WTC11 (cell line): ENCODE measurements around the gene NR3C2. TPM values are rescaled to one million over a fixed set of nuclear protein-coding genes. Genes with fewer than 3 reads are reported as not detected.

Source experiments
- ATAC-seq: fragments of 200-7000 bp; cut with Tn5 transposase; 2 replicates; pipeline ENCODE4 v1.10.0; 2021; ENCODE audit warnings: mild to moderate bottlenecking, moderate library complexity
- CTCF ChIA-PET: fragments of 300-600 bp; sonication (Branson Sonifier 250); formaldehyde crosslinking; loops from one replicate; lab custom pipeline; 2021; ENCODE audit warnings: antibody characterized with exemption; lab: Charles Lee
- POLR2A ChIA-PET: fragments of 350-600 bp; sonication (Branson Sonifier 250); formaldehyde crosslinking; loops from one replicate; lab custom pipeline; 2021; ENCODE audit warnings: antibody characterized with exemption; lab: Charles Lee
- DNase-seq: peaks from one replicate; pipeline ENCODE4 v3.0.0; 2021; ENCODE audit warnings: low spot score
- H3K27ac Mint-ChIP-seq: 2 replicates; pipeline ENCODE4 v1.8.0; 2021; ENCODE audit warnings: mixed read lengths
- H3K27me3 Mint-ChIP-seq: 2 replicates; pipeline ENCODE4 v1.8.0; 2021; ENCODE audit warnings: low read depth, mild to moderate bottlenecking, moderate library complexity, mixed read lengths
- H3K36me3 Mint-ChIP-seq: 2 replicates; pipeline ENCODE4 v1.8.0; 2021; ENCODE audit warnings: mixed read lengths
- H3K4me1 Mint-ChIP-seq: 2 replicates; pipeline ENCODE4 v1.8.0; 2022; ENCODE audit warnings: mixed read lengths
- H3K4me3 Mint-ChIP-seq: 2 replicates; pipeline ENCODE4 v1.8.0; 2021; ENCODE audit warnings: mild to moderate bottlenecking, moderate library complexity, mixed read lengths
- H3K9me3 Mint-ChIP-seq: 2 replicates; pipeline ENCODE4 v1.8.0; 2021; ENCODE audit warnings: mixed read lengths
- CREM ChIP-seq: sonication (generic); formaldehyde crosslinking; IDR thresholded peaks from 2 replicates; pipeline ENCODE4 v1.8.1; 2022; ENCODE audit warnings: mild to moderate bottlenecking, missing genetic modification reagents, moderate library complexity
- GRHL2 ChIP-seq: fragments of 250-450 bp; sonication (Bioruptor Pico); IDR thresholded peaks from 2 replicates; pipeline ENCODE4 v1.8.0; 2022; ENCODE audit warnings: mild to moderate bottlenecking, moderate library complexity; ENCODE audit not compliant: insufficient replicate concordance, severe bottlenecking
- KAT7 ChIP-seq: sonication (generic); formaldehyde crosslinking; IDR thresholded peaks from 2 replicates; pipeline ENCODE4 v1.8.1; 2023; ENCODE audit warnings: missing genetic modification reagents, mild to moderate bottlenecking, borderline replicate concordance
- NFYB ChIP-seq: sonication (generic); formaldehyde crosslinking; conservative IDR thresholded peaks from 2 replicates; pipeline ENCODE4 v1.8.0; 2022; ENCODE audit warnings: low read depth, missing genetic modification reagents
- ZBTB21 ChIP-seq: sonication (generic); formaldehyde crosslinking; IDR thresholded peaks from 2 replicates; pipeline ENCODE4 v1.8.1; 2023; ENCODE audit warnings: mild to moderate bottlenecking, missing genetic modification reagents, borderline replicate concordance
- ZNF396 ChIP-seq: fragments of 250-450 bp; sonication (Bioruptor Pico); IDR thresholded peaks from 2 replicates; pipeline ENCODE4 v1.8.0; 2021; ENCODE audit warnings: mild to moderate bottlenecking, moderate library complexity, borderline replicate concordance
- total RNA-seq: library from RNA; stranded (reverse); gene quantifications from 3 replicates; pipeline ENCODE4 v1.2.3, GENCODE V29; 2021
- TF ChIP-seq, protein P1 (sequence below): sonication (generic); formaldehyde crosslinking; IDR thresholded peaks from 2 replicates; pipeline ENCODE4 v1.8.1; 2022; ENCODE audit warnings: mild to moderate bottlenecking, missing genetic modification reagents, moderate library complexity, borderline replicate concordance
- TF ChIP-seq, protein P2 (sequence below): sonication (generic); formaldehyde crosslinking; conservative IDR thresholded peaks from 2 replicates; pipeline ENCODE4 v1.8.1; 2023; ENCODE audit warnings: mild to moderate bottlenecking, low read depth, missing genetic modification reagents, moderate library complexity
- TF ChIP-seq, protein P3 (sequence below): sonication (generic); formaldehyde crosslinking; IDR thresholded peaks from 2 replicates; pipeline ENCODE4 v1.8.1; 2023; ENCODE audit warnings: mild to moderate bottlenecking, moderate library complexity, missing genetic modification reagents
- TF ChIP-seq, protein P4 (sequence below): fragments of 250-450 bp; sonication (Bioruptor Pico); IDR thresholded peaks from 2 replicates; pipeline ENCODE4 v2.1.2; 2022; ENCODE audit warnings: mild to moderate bottlenecking, moderate library complexity
- TF ChIP-seq, protein P5 (sequence below): sonication (generic); formaldehyde crosslinking; IDR thresholded peaks from 2 replicates; pipeline ENCODE4 v1.8.0; 2022; ENCODE audit warnings: mild to moderate bottlenecking, missing genetic modification reagents

NR3C2 gene
- total RNA-seq, 1 experiment from 2014 or later, result 2.8 TPM

DNA sequence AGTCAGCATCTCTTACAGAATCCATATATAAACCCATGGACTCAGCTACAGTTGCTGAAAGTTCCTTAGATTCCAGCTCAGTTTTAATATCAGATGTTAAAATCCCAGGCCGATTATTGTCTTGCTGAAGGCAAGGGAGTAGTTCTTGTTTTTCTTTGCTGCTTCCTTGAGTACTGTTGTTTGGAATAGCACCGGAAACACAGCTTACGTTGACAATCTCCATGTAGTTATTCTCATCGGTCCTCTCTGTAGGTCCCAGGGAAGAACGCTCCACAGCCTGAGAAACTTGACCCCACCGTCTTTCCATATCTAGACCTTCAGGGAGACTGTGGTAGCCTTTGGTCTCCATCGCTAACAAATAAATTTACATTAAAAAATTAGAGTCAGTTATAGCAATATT lies 5.7 kb downstream of the NR3C2 start (continued):
- TF ChIP-seq, protein P1, sequence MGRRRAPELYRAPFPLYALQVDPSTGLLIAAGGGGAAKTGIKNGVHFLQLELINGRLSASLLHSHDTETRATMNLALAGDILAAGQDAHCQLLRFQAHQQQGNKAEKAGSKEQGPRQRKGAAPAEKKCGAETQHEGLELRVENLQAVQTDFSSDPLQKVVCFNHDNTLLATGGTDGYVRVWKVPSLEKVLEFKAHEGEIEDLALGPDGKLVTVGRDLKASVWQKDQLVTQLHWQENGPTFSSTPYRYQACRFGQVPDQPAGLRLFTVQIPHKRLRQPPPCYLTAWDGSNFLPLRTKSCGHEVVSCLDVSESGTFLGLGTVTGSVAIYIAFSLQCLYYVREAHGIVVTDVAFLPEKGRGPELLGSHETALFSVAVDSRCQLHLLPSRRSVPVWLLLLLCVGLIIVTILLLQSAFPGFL (CRISPR knock-in tag), result no peak
- TF ChIP-seq KAT7 (CRISPR knock-in tag), result no peak
- TF ChIP-seq, protein P2, sequence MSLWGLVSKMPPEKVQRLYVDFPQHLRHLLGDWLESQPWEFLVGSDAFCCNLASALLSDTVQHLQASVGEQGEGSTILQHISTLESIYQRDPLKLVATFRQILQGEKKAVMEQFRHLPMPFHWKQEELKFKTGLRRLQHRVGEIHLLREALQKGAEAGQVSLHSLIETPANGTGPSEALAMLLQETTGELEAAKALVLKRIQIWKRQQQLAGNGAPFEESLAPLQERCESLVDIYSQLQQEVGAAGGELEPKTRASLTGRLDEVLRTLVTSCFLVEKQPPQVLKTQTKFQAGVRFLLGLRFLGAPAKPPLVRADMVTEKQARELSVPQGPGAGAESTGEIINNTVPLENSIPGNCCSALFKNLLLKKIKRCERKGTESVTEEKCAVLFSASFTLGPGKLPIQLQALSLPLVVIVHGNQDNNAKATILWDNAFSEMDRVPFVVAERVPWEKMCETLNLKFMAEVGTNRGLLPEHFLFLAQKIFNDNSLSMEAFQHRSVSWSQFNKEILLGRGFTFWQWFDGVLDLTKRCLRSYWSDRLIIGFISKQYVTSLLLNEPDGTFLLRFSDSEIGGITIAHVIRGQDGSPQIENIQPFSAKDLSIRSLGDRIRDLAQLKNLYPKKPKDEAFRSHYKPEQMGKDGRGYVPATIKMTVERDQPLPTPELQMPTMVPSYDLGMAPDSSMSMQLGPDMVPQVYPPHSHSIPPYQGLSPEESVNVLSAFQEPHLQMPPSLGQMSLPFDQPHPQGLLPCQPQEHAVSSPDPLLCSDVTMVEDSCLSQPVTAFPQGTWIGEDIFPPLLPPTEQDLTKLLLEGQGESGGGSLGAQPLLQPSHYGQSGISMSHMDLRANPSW (CRISPR knock-in tag), result no peak
- TF ChIP-seq ZBTB21 (CRISPR knock-in tag), result no peak

DNA sequence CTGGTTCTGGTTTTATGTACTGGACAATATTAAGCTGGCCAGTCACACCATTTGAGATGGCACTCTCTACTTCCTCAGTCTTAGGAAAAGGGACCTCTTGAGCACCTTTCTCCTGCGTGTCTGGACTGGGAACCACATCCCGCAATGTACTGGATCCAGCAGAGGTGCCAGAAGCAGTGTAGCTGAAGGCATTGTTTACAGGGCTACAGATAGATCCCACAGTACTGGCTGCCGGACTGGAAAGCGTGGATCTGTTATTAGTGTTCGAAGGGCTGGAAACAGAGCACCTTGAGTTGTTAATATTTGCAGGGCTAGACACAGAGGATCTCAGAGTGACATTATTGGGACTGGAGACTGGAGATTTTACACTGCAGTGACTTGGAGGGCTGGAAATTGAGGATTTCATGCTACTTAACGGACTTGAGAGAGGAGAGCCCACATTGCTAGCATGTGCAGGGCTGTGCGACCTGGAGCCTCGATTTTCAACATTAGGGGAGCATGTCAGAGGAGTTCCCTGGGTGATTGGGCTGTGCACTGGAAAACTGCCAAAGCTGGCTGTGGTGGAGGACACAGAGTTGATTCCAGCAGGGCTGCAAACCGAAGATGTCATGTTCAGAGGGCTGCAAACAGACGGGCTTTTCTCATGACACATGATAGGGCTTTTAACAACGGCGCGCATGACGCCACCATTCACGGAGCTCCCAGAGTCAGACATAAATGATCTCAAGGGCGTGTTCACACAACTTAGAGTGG lies 6.4 kb downstream of the NR3C2 start:
- ChIA-PET POLR2A (no interaction called here), CTCF (no interaction called here)
- H3K4me3 Mint-ChIP-seq, result no peak overlapping the region
- ATAC-seq (no peak), DNase-seq (no peak)
- no peaks in the 10 kb centered on the region for H3K9me3 Mint-ChIP-seq
- H3K27me3 Mint-ChIP-seq, result peaks cover 8% of the 10 kb centered on the region
- no peak for TF ChIP-seq ZNF396
- H3K36me3 Mint-ChIP-seq, result no peaks in the 10 kb centered on the region
- no peak overlapping the region for H3K27ac Mint-ChIP-seq
- peaks cover 18% of the 10 kb centered on the region for H3K4me1 Mint-ChIP-seq

DNA sequence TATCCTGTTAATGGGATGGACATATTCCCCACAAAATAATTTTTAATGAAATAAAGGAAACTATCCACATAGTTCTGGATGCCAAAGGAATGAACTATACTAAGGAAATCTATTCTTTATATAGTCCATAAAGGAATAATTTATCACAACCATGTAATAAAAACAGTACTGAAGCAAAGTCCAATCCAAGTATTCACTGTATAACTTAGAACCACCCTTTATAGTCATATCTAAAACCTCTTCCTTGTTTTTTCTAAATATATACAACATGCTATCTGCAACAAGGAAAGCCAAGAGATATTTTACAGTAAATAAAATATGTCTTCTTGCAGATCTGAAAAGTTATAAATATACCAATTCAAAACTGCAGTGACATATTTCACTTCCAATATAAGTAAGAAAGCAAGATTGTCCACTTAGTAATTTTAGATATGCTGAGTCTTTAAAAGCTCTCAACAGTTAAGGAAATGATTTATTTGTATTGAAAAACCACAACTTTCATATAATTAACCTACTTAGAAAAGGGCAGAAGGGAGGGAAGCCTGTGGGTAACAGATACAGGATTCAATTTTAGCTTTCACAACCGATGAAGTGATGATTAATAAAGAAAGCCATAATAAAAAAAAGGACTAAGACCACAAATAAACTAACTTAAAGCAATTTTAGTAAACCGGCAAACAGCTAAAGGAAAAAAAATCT lies 8.0 kb downstream of the NR3C2 start:
- ChIA-PET CTCF (no interaction called here), POLR2A (no interaction called here)
- TF ChIP-seq, protein P3, sequence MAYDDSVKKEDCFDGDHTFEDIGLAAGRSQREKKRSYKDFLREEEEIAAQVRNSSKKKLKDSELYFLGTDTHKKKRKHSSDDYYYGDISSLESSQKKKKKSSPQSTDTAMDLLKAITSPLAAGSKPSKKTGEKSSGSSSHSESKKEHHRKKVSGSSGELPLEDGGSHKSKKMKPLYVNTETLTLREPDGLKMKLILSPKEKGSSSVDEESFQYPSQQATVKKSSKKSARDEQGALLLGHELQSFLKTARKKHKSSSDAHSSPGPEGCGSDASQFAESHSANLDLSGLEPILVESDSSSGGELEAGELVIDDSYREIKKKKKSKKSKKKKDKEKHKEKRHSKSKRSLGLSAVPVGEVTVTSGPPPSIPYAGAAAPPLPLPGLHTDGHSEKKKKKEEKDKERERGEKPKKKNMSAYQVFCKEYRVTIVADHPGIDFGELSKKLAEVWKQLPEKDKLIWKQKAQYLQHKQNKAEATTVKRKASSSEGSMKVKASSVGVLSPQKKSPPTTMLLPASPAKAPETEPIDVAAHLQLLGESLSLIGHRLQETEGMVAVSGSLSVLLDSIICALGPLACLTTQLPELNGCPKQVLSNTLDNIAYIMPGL (CRISPR knock-in tag), result no peak
- TF ChIP-seq, protein P4, sequence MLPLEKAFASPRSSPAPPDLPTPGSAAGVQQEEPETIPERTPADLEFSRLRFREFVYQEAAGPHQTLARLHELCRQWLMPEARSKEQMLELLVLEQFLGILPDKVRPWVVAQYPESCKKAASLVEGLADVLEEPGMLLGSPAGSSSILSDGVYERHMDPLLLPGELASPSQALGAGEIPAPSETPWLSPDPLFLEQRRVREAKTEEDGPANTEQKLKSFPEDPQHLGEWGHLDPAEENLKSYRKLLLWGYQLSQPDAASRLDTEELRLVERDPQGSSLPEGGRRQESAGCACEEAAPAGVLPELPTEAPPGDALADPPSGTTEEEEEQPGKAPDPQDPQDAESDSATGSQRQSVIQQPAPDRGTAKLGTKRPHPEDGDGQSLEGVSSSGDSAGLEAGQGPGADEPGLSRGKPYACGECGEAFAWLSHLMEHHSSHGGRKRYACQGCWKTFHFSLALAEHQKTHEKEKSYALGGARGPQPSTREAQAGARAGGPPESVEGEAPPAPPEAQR (CRISPR knock-in tag), result no peak
- TF ChIP-seq ZBTB21 (CRISPR knock-in tag) (no peak), CREM (CRISPR knock-in tag) (no peak), GRHL2 (no peak), NFYB (no peak)
- TF ChIP-seq, protein P5, sequence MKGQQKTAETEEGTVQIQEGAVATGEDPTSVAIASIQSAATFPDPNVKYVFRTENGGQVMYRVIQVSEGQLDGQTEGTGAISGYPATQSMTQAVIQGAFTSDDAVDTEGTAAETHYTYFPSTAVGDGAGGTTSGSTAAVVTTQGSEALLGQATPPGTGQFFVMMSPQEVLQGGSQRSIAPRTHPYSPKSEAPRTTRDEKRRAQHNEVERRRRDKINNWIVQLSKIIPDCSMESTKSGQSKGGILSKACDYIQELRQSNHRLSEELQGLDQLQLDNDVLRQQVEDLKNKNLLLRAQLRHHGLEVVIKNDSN (CRISPR knock-in tag), result no peak

More for the DNA sequence above, 8.0 kb downstream of the NR3C2 start:
- Mint-ChIP-seq H3K4me3 (no peak overlapping the region), H3K27ac (no peak overlapping the region), H3K4me1 (peaks cover 2% of the 10 kb centered on the region), H3K9me3 (no peaks in the 10 kb centered on the region), H3K27me3 (no peaks in the 10 kb centered on the region), H3K36me3 (no peaks in the 10 kb centered on the region)
- DNase-seq (no peak), ATAC-seq (no peak)
